Erythroblast (primary cell): ENCODE data around the gene CCDC197.

ENCODE experiments used
- DNase-seq, 2 experiments: peaks; one replicate each; lab custom pipeline; 2025; lab: John Stamatoyannopoulos, UW
- GATA1 ChIP-seq: IDR thresholded peaks from 2 replicates; pipeline ENCODE4 v1.6.1; 2011; ENCODE audit warnings: low read depth, mild to moderate bottlenecking, control low read depth, low read length, moderate library complexity
- POLR2A ChIP-seq: IDR thresholded peaks from 2 replicates; pipeline ENCODE4 v1.6.1; 2011; ENCODE audit warnings: mild to moderate bottlenecking, low read length

Gene CCDC197

GRCh38 chr14:94026173-94026888 is 29.2 kb downstream of the CCDC197 start, which contains the start of gene OTUB2:
OTUB2 (plus strand) TSS chr14:94026340; CDS start chr14:94026538, 198 bp downstream.
- peak; percentile 95 for DNase-seq
- TF ChIP-seq POLR2A (no peak), GATA1 (no peak)

GRCh38 chr14:94026889-94027469 is 29.9 kb downstream of the CCDC197 start:
- no peak for DNase-seq
- TF ChIP-seq POLR2A, result no peak
- no peak for TF ChIP-seq GATA1

GRCh38 chr14:94027566-94028449 is 30.7 kb downstream of the CCDC197 start:
- TF ChIP-seq POLR2A (no peak), GATA1 (no peak)
- DNase-seq, result no peak

- TF ChIP-seq GATA1 (no peak), POLR2A (no peak)
- no peak for DNase-seq
Observed at GRCh38 chr14:94028450-94028826, 31.3 kb downstream of the CCDC197 start.

- no peak for DNase-seq
- TF ChIP-seq POLR2A (no peak), GATA1 (no peak)
Observed at GRCh38 chr14:94029265-94029664, 32.2 kb downstream of the CCDC197 start.

GRCh38 chr14:94029671-94030203 is 32.6 kb downstream of the CCDC197 start:
- no peak for TF ChIP-seq POLR2A
- TF ChIP-seq GATA1, result no peak
- no peak for DNase-seq

- DNase-seq, result no peak
- TF ChIP-seq POLR2A (no peak), GATA1 (no peak)
Observed at GRCh38 chr14:94030571-94030970, 33.5 kb downstream of the CCDC197 start.

- DNase-seq, result no peak
- TF ChIP-seq GATA1, result no peak
- no peak for TF ChIP-seq POLR2A
Observed at GRCh38 chr14:94031161-94031882, 34.2 kb downstream of the CCDC197 start.

GRCh38 chr14:94031883-94032279 is 34.8 kb downstream of the CCDC197 start:
- TF ChIP-seq GATA1 (no peak), POLR2A (no peak)

GRCh38 chr14:94034886-94035285 is 37.8 kb downstream of the CCDC197 start:
- no peak for DNase-seq
- TF ChIP-seq POLR2A (no peak), GATA1 (no peak)

More at GRCh38 chr14:94031883-94032279, 34.8 kb downstream of the CCDC197 start:
- no peak for DNase-seq

- no peak for TF ChIP-seq GATA1
- TF ChIP-seq POLR2A, result no peak
- peak; percentile 62 to 76 for DNase-seq
Observed at GRCh38 chr14:94036313-94037167, 39.4 kb downstream of the CCDC197 start.

GRCh38 chr14:94037954-94038353 is 40.9 kb downstream of the CCDC197 start:
- no peak for DNase-seq
- TF ChIP-seq GATA1, result no peak
- no peak for TF ChIP-seq POLR2A
